H54 (cell line): ENCODE results near the gene DYRK1A.

Experiments
- DNase-seq: peaks from one replicate; pipeline ENCODE4 v3.0.0; 2011; ENCODE audit warnings: low spot score, mixed read lengths; ENCODE audit not compliant: insufficient read length
- FAIRE-seq: peaks from 3 replicates; lab custom pipeline; 2011; peaks lifted over from hg19 to GRCh38; lab: Jason Lieb, UNC
- POLR2A ChIP-seq: IDR thresholded peaks from 2 replicates; pipeline ENCODE4 v1.6.1; 2011; ENCODE audit warnings: low read depth, mild to moderate bottlenecking, low read length

The DYRK1A gene

GRCh38 chr21:37553078-37553481 lies 186.5 kb downstream of the DYRK1A start:
- TF ChIP-seq POLR2A = no peak
- FAIRE-seq (no peak), DNase-seq (no peak)

- TF ChIP-seq POLR2A = no peak
- FAIRE-seq (no peak), DNase-seq (no peak)
Measured at GRCh38 chr21:37554661-37555379, 188.2 kb downstream of the DYRK1A start.

GRCh38 chr21:37555672-37556261 lies 189.2 kb downstream of the DYRK1A start:
- no peak for TF ChIP-seq POLR2A
- no peak for FAIRE-seq

GRCh38 chr21:37557261-37557950 lies 190.8 kb downstream of the DYRK1A start:
- TF ChIP-seq POLR2A = 0 out of 2 replicates have a peak, but pooled peaks have one; percentile 13
- FAIRE-seq (no peak), DNase-seq (no peak)

More at GRCh38 chr21:37555672-37556261, 189.2 kb downstream of the DYRK1A start:
- no peak for DNase-seq

GRCh38 chr21:37558676-37559211 lies 192.2 kb downstream of the DYRK1A start:
- TF ChIP-seq POLR2A = no peak
- DNase-seq (no peak), FAIRE-seq (no peak)

- no peak for DNase-seq
- no peak for TF ChIP-seq POLR2A
- no peak for FAIRE-seq
Measured at GRCh38 chr21:37560385-37560784, 193.8 kb downstream of the DYRK1A start.

- FAIRE-seq (no peak), DNase-seq (no peak)
- TF ChIP-seq POLR2A = no peak
Measured at GRCh38 chr21:37561506-37561905, 194.9 kb downstream of the DYRK1A start.

GRCh38 chr21:37561941-37562919 lies 195.7 kb downstream of the DYRK1A start:
- TF ChIP-seq POLR2A = no peak
- no peak for FAIRE-seq
- DNase-seq = no peak

GRCh38 chr21:37562920-37563640 lies 196.5 kb downstream of the DYRK1A start:
- DNase-seq (no peak), FAIRE-seq (no peak)
- no peak for TF ChIP-seq POLR2A

- FAIRE-seq (no peak), DNase-seq (peak; percentile 86)
- peak; percentile 89 for TF ChIP-seq POLR2A
Measured at GRCh38 chr21:37563641-37564340, 197.2 kb downstream of the DYRK1A start.

GRCh38 chr21:37564341-37564923 lies 197.9 kb downstream of the DYRK1A start:
- FAIRE-seq (peak; percentile 71), DNase-seq (peak; percentile 98)
- peak; percentile 43; the same call in 1 of the 2 replicates for TF ChIP-seq POLR2A
